H1 (cell line): ENCODE measurements around the gene CRABP2. TPM values are rescaled to one million over a fixed set of nuclear protein-coding genes. Genes with fewer than 3 reads are reported as not detected.

Source experiments
- CTCF ChIA-PET: fragments of 300-600 bp; sonication (Branson Sonifier 250); formaldehyde crosslinking; loops from one replicate; lab custom pipeline; 2021; ENCODE audit not compliant: partially characterized antibody; lab: Charles Lee
- POLR2A ChIA-PET: fragments of 300-600 bp; sonication (Branson Sonifier 250); formaldehyde crosslinking; loops from one replicate; lab custom pipeline; 2021; ENCODE audit warnings: inconsistent platforms; ENCODE audit not compliant: partially characterized antibody; lab: Charles Lee
- DNase-seq, 2 experiments: peaks; one replicate each; pipeline versions ENCODE4 v3.0.0 to v3.0.0-alpha.2; 2010 to 2022; ENCODE audit warnings: low spot score in 2 of 2, low read depth in 1 of 2, mixed read lengths in 1 of 2
- FAIRE-seq: peaks from 2 replicates; lab custom pipeline; 2011; peaks lifted over from hg19 to GRCh38; lab: Jason Lieb, UNC
- H2AFZ ChIP-seq: 2 replicates; pipeline ENCODE4 v1.8.1; 2012; ENCODE audit warnings: low read length, inconsistent platforms
- H2AK5ac ChIP-seq: 2 replicates; pipeline ENCODE4 v1.6.1; 2013; ENCODE audit warnings: low read depth, low read length
- H2BK120ac ChIP-seq: replicated peaks from 2 replicates; pipeline ENCODE3; 2013; ENCODE audit warnings: low read depth, low read length, inconsistent platforms
- H2BK12ac ChIP-seq: 2 replicates; pipeline ENCODE4 v1.6.1; 2013; ENCODE audit warnings: low read depth, low read length
- H2BK15ac ChIP-seq: 2 replicates; pipeline ENCODE4 v1.6.1; 2013; ENCODE audit warnings: low read length
- H2BK20ac ChIP-seq: 2 replicates; pipeline ENCODE4 v1.6.1; 2013; ENCODE audit warnings: low read length
- H2BK5ac ChIP-seq: 2 replicates; pipeline ENCODE4 v1.6.1; 2013; ENCODE audit warnings: low read depth, low read length
- H3K14ac ChIP-seq: 2 replicates; pipeline ENCODE4 v1.6.1; 2013; ENCODE audit warnings: inconsistent platforms; ENCODE audit not compliant: insufficient read length
- H3K18ac ChIP-seq: 2 replicates; pipeline ENCODE4 v1.6.1; 2013; ENCODE audit warnings: low read length; ENCODE audit errors: extremely low read depth
- H3K23ac ChIP-seq: 2 replicates; pipeline ENCODE4 v1.6.1; 2013; ENCODE audit warnings: inconsistent platforms; ENCODE audit not compliant: insufficient read length
- H3K23me2 ChIP-seq: 2 replicates; pipeline ENCODE4 v1.6.1; 2013; ENCODE audit warnings: low read depth, low read length
- H3K27ac ChIP-seq: 2 replicates; pipeline ENCODE4 v1.6.1; 2011; ENCODE audit warnings: low read depth, low read length, inconsistent platforms
- H3K27me3 ChIP-seq, 4 experiments: replicated peaks in 1 of 4; 1 replicate in 1 of 4; 2 replicates in 3 of 4; pipeline versions ENCODE4 v1.6.1 to v1.8.1; 2011 to 2013; ENCODE audit warnings: low read length in 3 of 4, mild to moderate bottlenecking in 3 of 4, inconsistent platforms in 2 of 4, mixed read lengths in 2 of 4, moderate library complexity in 1 of 4; ENCODE audit not compliant: control insufficient read depth in 3 of 4, insufficient read depth in 3 of 4; ENCODE audit errors: extremely low read depth in 1 of 4
- H3K36me3 ChIP-seq, 4 experiments: 2 replicates each; pipeline versions ENCODE4 v1.6.1 to v1.8.1; 2011 to 2013; ENCODE audit warnings: mild to moderate bottlenecking in 4 of 4, low read length in 3 of 4, moderate library complexity in 2 of 4, control low read depth in 1 of 4, inconsistent platforms in 1 of 4; ENCODE audit not compliant: insufficient read depth in 4 of 4, control insufficient read depth in 2 of 4
- H3K4ac ChIP-seq: replicated peaks from 2 replicates; pipeline ENCODE3; 2013; ENCODE audit warnings: low read length, low read depth, mixed read lengths, inconsistent platforms; ENCODE audit not compliant: insufficient read length
- H3K4me1 ChIP-seq, 4 experiments: replicated peaks in 1 of 4; 1 replicate in 1 of 4; 2 replicates in 3 of 4; pipeline versions ENCODE4 v1.6.1 to v1.8.1; 2011 to 2013; ENCODE audit warnings: low read length in 3 of 4, inconsistent platforms in 2 of 4, mixed read lengths in 1 of 4; ENCODE audit not compliant: insufficient read depth in 4 of 4, control insufficient read depth in 3 of 4
- H3K4me2 ChIP-seq, 2 experiments: 2 replicates each; pipeline versions ENCODE4 v1.6.1 to v1.8.1; 2011 to 2013; ENCODE audit warnings: low read depth in 2 of 2, low read length in 2 of 2, control low read depth in 1 of 2, inconsistent platforms in 1 of 2, mild to moderate bottlenecking in 1 of 2; ENCODE audit not compliant: insufficient read depth in 1 of 2
- H3K4me3 ChIP-seq, 4 experiments: fragments of 200-600, 300-600 bp in 1 of 4; sonication (generic), shearing (Covaris generic), sonication (Bioruptor Twin) in 1 of 4; 2 replicates each; pipeline versions ENCODE4 v1.5.1 to v1.8.1; 2011 to 2016; ENCODE audit warnings: low read length in 4 of 4, low read depth in 3 of 4, control low read depth in 2 of 4, inconsistent platforms in 2 of 4, mild to moderate bottlenecking in 2 of 4, mixed read lengths in 1 of 4, moderate library complexity in 1 of 4; ENCODE audit not compliant: insufficient read depth in 2 of 4; ENCODE audit errors: extremely low read depth in 1 of 4
- H3K56ac ChIP-seq: replicated peaks from 2 replicates; pipeline ENCODE3; 2013; ENCODE audit warnings: low read depth, mild to moderate bottlenecking, mixed read lengths, low read length, inconsistent platforms; ENCODE audit not compliant: insufficient read length
- H3K79me1 ChIP-seq: 2 replicates; pipeline ENCODE4 v1.6.1; 2013; ENCODE audit warnings: low read depth, low read length, control low read depth
- H3K79me2 ChIP-seq, 2 experiments: 2 replicates each; pipeline versions ENCODE4 v1.6.1 to v1.8.1; 2012 to 2013; ENCODE audit warnings: low read length in 2 of 2, mild to moderate bottlenecking in 2 of 2, inconsistent platforms in 1 of 2; ENCODE audit not compliant: insufficient read depth in 2 of 2, control insufficient read depth in 1 of 2
- H3K9ac ChIP-seq, 4 experiments: replicated peaks in 1 of 4; 1 replicate in 1 of 4; 2 replicates in 3 of 4; pipeline versions ENCODE4 v1.6.1 to v1.8.1; 2011 to 2013; ENCODE audit warnings: low read depth in 3 of 4, low read length in 3 of 4, control low read depth in 2 of 4, mild to moderate bottlenecking in 2 of 4, moderate library complexity in 2 of 4, inconsistent platforms in 1 of 4; ENCODE audit errors: extremely low read depth in 1 of 4
- H3K9me3 ChIP-seq, 2 experiments: 2 replicates each; pipeline versions ENCODE4 v1.6.1 to v1.8.1; 2012 to 2013; ENCODE audit warnings: mild to moderate bottlenecking in 2 of 2, moderate library complexity in 2 of 2, control low read depth in 1 of 2, inconsistent platforms in 1 of 2, low read depth in 1 of 2, low read length in 1 of 2, mixed read lengths in 1 of 2; ENCODE audit not compliant: insufficient read depth in 2 of 2
- H4K20me1 ChIP-seq, 2 experiments: replicated peaks in 1 of 2; 2 replicates each; pipeline versions ENCODE3 to v1.8.1; 2011 to 2013; ENCODE audit warnings: inconsistent platforms in 2 of 2, low read length in 2 of 2, mild to moderate bottlenecking in 1 of 2; ENCODE audit not compliant: insufficient read depth in 2 of 2, control insufficient read depth in 1 of 2
- H4K5ac ChIP-seq: 2 replicates; pipeline ENCODE4 v1.6.1; 2013; ENCODE audit warnings: low read length, low read depth, mixed read lengths, inconsistent platforms; ENCODE audit not compliant: insufficient read length
- H4K8ac ChIP-seq: 2 replicates; pipeline ENCODE4 v1.8.0; 2013; ENCODE audit warnings: mild to moderate bottlenecking, moderate library complexity, low read length, inconsistent platforms; ENCODE audit not compliant: insufficient read depth; ENCODE audit errors: extremely low read depth
- H4K91ac ChIP-seq: replicated peaks from 2 replicates; pipeline ENCODE3; 2013; ENCODE audit warnings: low read length, mixed read lengths, inconsistent platforms; ENCODE audit not compliant: insufficient read length
- CBX5 ChIP-seq: fragments of 300-800, 300-1000 bp; sonication (generic); IDR thresholded peaks from 2 replicates; pipeline ENCODE4 v1.7.1; 2016; ENCODE audit warnings: antibody characterized with exemption, low read length, low read depth
- EGR1 ChIP-seq: IDR thresholded peaks from 2 replicates; pipeline ENCODE4 v1.6.1; 2011; ENCODE audit warnings: low read depth, low read length, borderline replicate concordance
- GTF2F1 ChIP-seq: IDR thresholded peaks from 2 replicates; pipeline ENCODE4 v1.6.1; 2012; ENCODE audit warnings: low read depth, low read length, improper control_type of control experiment, borderline replicate concordance
- HDAC2 ChIP-seq, 2 experiments: fragments of 300-600 bp in 1 of 2; sonication (generic) in 1 of 2; IDR thresholded peaks; 2 replicates each; pipeline ENCODE4 v1.6.1; 2011 to 2012; ENCODE audit warnings: low read depth in 2 of 2, low read length in 2 of 2, mild to moderate bottlenecking in 2 of 2, moderate library complexity in 2 of 2, borderline replicate concordance in 1 of 2, inconsistent platforms in 1 of 2
- NANOG ChIP-seq: IDR thresholded peaks from 2 replicates; pipeline ENCODE4 v1.6.1; 2011; ENCODE audit warnings: low read length, low read depth, mild to moderate bottlenecking, inconsistent platforms; ENCODE audit not compliant: insufficient read depth, poor library complexity, severe bottlenecking
- NRF1 ChIP-seq: IDR thresholded peaks from 2 replicates; pipeline ENCODE4 v1.6.1; 2011; ENCODE audit warnings: mild to moderate bottlenecking, low read depth, low read length, improper control_type of control experiment
- PHF8 ChIP-seq: fragments of 200-600 bp; sonication (generic); conservative IDR thresholded peaks from 2 replicates; pipeline ENCODE4 v1.7.1; 2012; ENCODE audit warnings: low read depth, mild to moderate bottlenecking, inconsistent platforms, low read length, moderate library complexity
- POLR2AphosphoS5 ChIP-seq: IDR thresholded peaks from 2 replicates; pipeline ENCODE4 v1.6.1; 2011; ENCODE audit warnings: low read depth, low read length
- SIRT6 ChIP-seq: IDR thresholded peaks from one replicate; pipeline ENCODE4 v1.7.1; 2012; ENCODE audit warnings: low read length, inconsistent platforms
- SIX5 ChIP-seq: IDR thresholded peaks from 2 replicates; pipeline ENCODE4 v1.6.1; 2011; ENCODE audit warnings: mild to moderate bottlenecking, low read depth, low read length
- SP4 ChIP-seq: IDR thresholded peaks from 2 replicates; pipeline ENCODE4 v1.6.1; 2012; ENCODE audit warnings: low read length, inconsistent platforms
- WGBS, 2 experiments: shearing (Covaris generic) in 1 of 2; methylation state at CpG; one replicate each; pipeline versions ENCODE4 v1.1.6 to v1.1.7; 2013 to 2015; ENCODE audit warnings: low lambda C conversion rate in 2 of 2, mixed read lengths in 2 of 2, inconsistent platforms in 1 of 2, low coverage in 1 of 2, missing lambda C conversion rate in 1 of 2; ENCODE audit not compliant: insufficient replicate concordance in 2 of 2, insufficient coverage in 1 of 2, insufficient read length in 1 of 2; ENCODE audit errors: extremely low coverage in 1 of 2, missing lambda C conversion rate in 1 of 2; 5-methylcytosine and 5-hydroxymethylcytosine counted together
- polyA plus RNA-seq, 7 experiments: library from polyadenylated mRNA; depleted of rRNA in 3 of 7; stranded (reverse) in 5 of 7; unstranded in 2 of 7; fragments of >200 nt in 5 of 7; fragments of 200-250 nt in 2 of 7; gene quantifications; 1 replicate in 5 of 7; 2 replicates in 1 of 7; 4 replicates in 1 of 7; pipeline versions ENCODE4 v1.2.1 to v1.2.3, GENCODE V29; 2011 to 2013; ENCODE audit warnings: missing spikeins in 2 of 7, mixed read lengths in 2 of 7
- total RNA-seq: library from RNA; stranded (reverse); fragmentation: NEBNext Ultra II Directional; extraction: Animal tissue kit (Norgen Biotek cat#: 25700); gene quantifications from 2 replicates; pipeline ENCODE4 v1.2.1, GENCODE V29; 2021
- TF ChIP-seq, protein P1 (sequence below): IDR thresholded peaks from 2 replicates; pipeline ENCODE4 v1.6.1; 2012; ENCODE audit warnings: inconsistent platforms
- TF ChIP-seq, protein P2 (sequence below): IDR thresholded peaks from 2 replicates; pipeline ENCODE4 v1.6.1; 2011; ENCODE audit warnings: low read depth, mild to moderate bottlenecking, low read length; ENCODE audit not compliant: insufficient read depth

CRABP2 gene
- total and polyA plus RNA-seq, 2 of the 8 experiments (the other 6 are each of a cell fraction or from before 2014, with no cell fraction given): 69.2 to 119 TPM

DNA sequence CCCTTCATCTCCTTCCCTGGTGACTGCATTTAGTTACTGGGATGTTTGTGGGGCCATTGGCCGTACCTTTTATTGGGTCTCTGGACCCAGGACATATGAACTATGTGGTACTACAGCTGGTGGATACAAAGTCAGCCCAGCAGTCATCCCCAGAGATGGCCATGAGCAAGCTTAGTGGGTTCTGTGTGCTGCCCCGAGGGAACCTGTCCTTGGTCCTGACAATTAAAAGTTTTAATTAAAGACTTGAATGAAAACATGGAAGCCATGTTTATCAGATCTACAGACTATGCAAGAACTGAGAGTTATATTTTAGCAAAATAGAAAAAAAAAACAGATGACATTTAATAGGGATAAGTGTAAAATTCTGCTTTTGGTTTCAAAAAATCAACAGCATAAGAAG is 25.3 kb downstream of the CRABP2 start:
- peaks cover 15% of the 10 kb centered on the region for H3K23me2 ChIP-seq
- no peak for FAIRE-seq
- no peak for TF ChIP-seq SP4
- TF ChIP-seq HDAC2 (IDR thresholded peaks at IDR 0.05; ENCODE audit: borderline replicate concordance in 1 of 2, low read depth in 2 of 2, low read length in 2 of 2): no peak
- no peak for TF ChIP-seq POLR2AphosphoS5
- no peak for TF ChIP-seq NRF1
- TF ChIP-seq CBX5: no peak
- TF ChIP-seq, protein P1, sequence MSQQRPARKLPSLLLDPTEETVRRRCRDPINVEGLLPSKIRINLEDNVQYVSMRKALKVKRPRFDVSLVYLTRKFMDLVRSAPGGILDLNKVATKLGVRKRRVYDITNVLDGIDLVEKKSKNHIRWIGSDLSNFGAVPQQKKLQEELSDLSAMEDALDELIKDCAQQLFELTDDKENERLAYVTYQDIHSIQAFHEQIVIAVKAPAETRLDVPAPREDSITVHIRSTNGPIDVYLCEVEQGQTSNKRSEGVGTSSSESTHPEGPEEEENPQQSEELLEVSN: no peak
- no peak for TF ChIP-seq PHF8
- no peak for TF ChIP-seq SIRT6
- no peak for TF ChIP-seq EGR1
- no peak for TF ChIP-seq SIX5
- no peak for TF ChIP-seq GTF2F1
- TF ChIP-seq NANOG: no peak
- TF ChIP-seq, protein P2, sequence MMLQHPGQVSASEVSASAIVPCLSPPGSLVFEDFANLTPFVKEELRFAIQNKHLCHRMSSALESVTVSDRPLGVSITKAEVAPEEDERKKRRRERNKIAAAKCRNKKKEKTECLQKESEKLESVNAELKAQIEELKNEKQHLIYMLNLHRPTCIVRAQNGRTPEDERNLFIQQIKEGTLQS: no peak

More for the DNA sequence above, 25.3 kb downstream of the CRABP2 start:
- H3K79me1 ChIP-seq: peaks cover 6% of the 10 kb centered on the region; the same call in 1 of the 2 replicates
- no peak overlapping the region for H4K91ac ChIP-seq
- 89% methylated on average over 2 of the region's 2 CpGs; no CpG with 5 or more reads in 1 of the 2 experiments for WGBS, 2 experiments
- H3K18ac ChIP-seq: no peak overlapping the region
- H3K4me1 ChIP-seq: peaks cover 4 to 21% (median 12%) of the 10 kb centered on the region in 4 experiments
- H4K20me1 ChIP-seq: peaks cover 0 to 3% of the 10 kb centered on the region in 2 experiments
- no peak overlapping the region for H3K14ac ChIP-seq
- no peak overlapping the region for H2BK120ac ChIP-seq
- no peaks in the 10 kb centered on the region; a peak in 2 of 7 replicates for H3K27me3 ChIP-seq
- no peak overlapping the region for H2AFZ ChIP-seq
- no peaks in the 10 kb centered on the region for H3K9me3 ChIP-seq
- H3K36me3 ChIP-seq: no peaks in the 10 kb centered on the region; a peak in 1 of 8 replicates
- no peak overlapping the region for H2BK12ac ChIP-seq
- H2BK5ac ChIP-seq: no peak overlapping the region
- peaks cover 5 to 21% of the 10 kb centered on the region in 2 experiments; a peak in 3 of 4 replicates for H3K79me2 ChIP-seq
- no peak overlapping the region for H3K4me2 ChIP-seq
- H2BK15ac ChIP-seq: no peak overlapping the region
- H3K27ac ChIP-seq: no peak overlapping the region
- H4K8ac ChIP-seq: no peak overlapping the region
- ChIA-PET CTCF (interaction anchor here (0.6 to 66.0 kb wide), 7 partner anchors 7 to 290 kb away, joined by 5 to 4284 read pairs (median 158); partner anchors contain the start of genes BCAN, CRABP2, HAPLN2 and ISG20L2), POLR2A (interaction anchor here (0.8 to 13.8 kb wide), 4 partner anchors 10 to 48 kb away, joined by 3 to 419 read pairs (median 106); partner anchors contain the start of genes ISG20L2 and METTL25B)
- no peak overlapping the region for H3K9ac ChIP-seq
- H2AK5ac ChIP-seq: no peak overlapping the region
- H3K4ac ChIP-seq: no peak overlapping the region
- no peak overlapping the region for H3K23ac ChIP-seq
- no peak overlapping the region for H4K5ac ChIP-seq
- no peak for DNase-seq
- H3K56ac ChIP-seq: no peak overlapping the region
- no peak overlapping the region for H3K4me3 ChIP-seq
- no peak overlapping the region for H2BK20ac ChIP-seq
